HG03342 (cell line): ENCODE data around the gene BSG.

Source experiments
- ATAC-seq: cut with Tn5 transposase; IDR thresholded peaks from one replicate; pipeline ENCODE4 v1.9.1; 2021; ENCODE audit warnings: mild to moderate bottlenecking, moderate library complexity; ENCODE audit not compliant: unreplicated experiment

BSG gene

GRCh38 chr19:570937-571565, 1.3 kb upstream of the BSG start:
- no peak for ATAC-seq

GRCh38 chr19:571566-571974, 826 bp upstream of the BSG start:
- no peak for ATAC-seq

GRCh38 chr19:572743-573518, 535 bp downstream of the BSG start:
- peak; percentile 29 for ATAC-seq

- ATAC-seq: no peak
These were observed 1.1 kb downstream of the BSG start for GRCh38 chr19:573519-573825.

GRCh38 chr19:574658-575526, 2.5 kb downstream of the BSG start:
- ATAC-seq: no peak

- no peak for ATAC-seq
These were observed 3.4 kb downstream of the BSG start for GRCh38 chr19:575527-576506.

- no peak for ATAC-seq
These were observed 4.5 kb downstream of the BSG start for GRCh38 chr19:576768-577438.

- no peak for ATAC-seq
These were observed 5.3 kb downstream of the BSG start for GRCh38 chr19:577439-578392.

GRCh38 chr19:579111-579841, 6.9 kb downstream of the BSG start:
- no peak for ATAC-seq

- ATAC-seq: no peak
These were observed 7.4 kb downstream of the BSG start for GRCh38 chr19:579842-580155.

GRCh38 chr19:580274-580835, 8.0 kb downstream of the BSG start:
- ATAC-seq: no peak

GRCh38 chr19:581399-582111, 9.2 kb downstream of the BSG start:
- ATAC-seq: no peak

- no peak for ATAC-seq
These were observed 10.3 kb downstream of the BSG start for GRCh38 chr19:582497-583197.

- no peak for ATAC-seq
These were observed 11.0 kb downstream of the BSG start for GRCh38 chr19:583198-583967.

GRCh38 chr19:583968-584239, 11.5 kb downstream of the BSG start:
- no peak for ATAC-seq

- no peak for ATAC-seq
These were observed 12.0 kb downstream of the BSG start for GRCh38 chr19:584240-585001.
